Nephron progenitor cell (in vitro differentiated cells): ENCODE results near the gene COMT.

Source experiments
- DNase-seq: peaks from one replicate; pipeline ENCODE4 v3.0.0; 2021
- H3K27ac Mint-ChIP-seq: 2 replicates; pipeline ENCODE4 v1.8.0; 2021; ENCODE audit warnings: mild to moderate bottlenecking, moderate library complexity, mixed read lengths
- H3K27me3 Mint-ChIP-seq: 2 replicates; pipeline ENCODE4 v1.8.0; 2021; ENCODE audit warnings: mild to moderate bottlenecking, low read depth, mixed read lengths; ENCODE audit not compliant: poor library complexity
- H3K36me3 Mint-ChIP-seq: 2 replicates; pipeline ENCODE4 v1.8.0; 2021; ENCODE audit warnings: low read depth, mixed read lengths
- H3K4me1 Mint-ChIP-seq: 2 replicates; pipeline ENCODE4 v1.8.0; 2021; ENCODE audit warnings: mixed read lengths
- H3K4me3 Mint-ChIP-seq: 2 replicates; pipeline ENCODE4 v1.8.0; 2021; ENCODE audit warnings: mild to moderate bottlenecking, moderate library complexity, mixed read lengths
- H3K9me3 Mint-ChIP-seq: 2 replicates; pipeline ENCODE4 v1.8.0; 2021; ENCODE audit warnings: mild to moderate bottlenecking, moderate library complexity, mixed read lengths
- TF ChIP-seq, protein P1 (sequence below): fragments of 200-600 bp; sonication (generic); IDR thresholded peaks from 2 replicates; pipeline ENCODE4 v1.5.0; 2021; ENCODE audit warnings: antibody characterized with exemption

Gene COMT

DNA sequence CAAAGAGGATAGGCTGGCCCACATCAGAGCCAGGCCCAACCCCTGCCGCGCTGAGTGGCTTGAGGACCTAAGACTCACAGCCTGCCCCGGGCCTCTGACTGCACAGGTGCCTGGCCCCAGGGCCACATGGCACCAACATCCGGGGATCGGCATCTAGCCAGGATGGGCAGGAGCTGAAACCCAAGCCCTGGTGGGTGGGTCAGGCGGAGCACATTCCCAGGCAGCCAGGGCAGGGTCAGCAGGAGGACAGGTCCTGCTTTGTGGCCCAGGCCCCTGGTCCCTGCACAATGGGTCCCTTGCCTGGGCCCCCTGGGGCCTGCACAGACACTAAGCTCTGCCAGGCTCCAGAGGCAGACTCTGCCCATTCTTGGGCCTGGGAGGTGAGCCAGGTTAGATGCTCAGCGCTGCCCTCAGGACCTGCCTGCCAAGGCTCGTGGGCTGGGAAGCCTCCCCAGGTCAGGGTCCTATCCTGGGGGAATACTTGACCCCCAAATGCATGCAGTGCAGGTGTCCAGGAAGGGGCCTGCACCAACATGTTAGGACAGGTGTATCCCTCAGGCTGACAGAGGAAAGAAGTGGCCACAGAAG, 41.5 kb downstream of the COMT start:
- no peak for DNase-seq
- TF ChIP-seq, protein P1, sequence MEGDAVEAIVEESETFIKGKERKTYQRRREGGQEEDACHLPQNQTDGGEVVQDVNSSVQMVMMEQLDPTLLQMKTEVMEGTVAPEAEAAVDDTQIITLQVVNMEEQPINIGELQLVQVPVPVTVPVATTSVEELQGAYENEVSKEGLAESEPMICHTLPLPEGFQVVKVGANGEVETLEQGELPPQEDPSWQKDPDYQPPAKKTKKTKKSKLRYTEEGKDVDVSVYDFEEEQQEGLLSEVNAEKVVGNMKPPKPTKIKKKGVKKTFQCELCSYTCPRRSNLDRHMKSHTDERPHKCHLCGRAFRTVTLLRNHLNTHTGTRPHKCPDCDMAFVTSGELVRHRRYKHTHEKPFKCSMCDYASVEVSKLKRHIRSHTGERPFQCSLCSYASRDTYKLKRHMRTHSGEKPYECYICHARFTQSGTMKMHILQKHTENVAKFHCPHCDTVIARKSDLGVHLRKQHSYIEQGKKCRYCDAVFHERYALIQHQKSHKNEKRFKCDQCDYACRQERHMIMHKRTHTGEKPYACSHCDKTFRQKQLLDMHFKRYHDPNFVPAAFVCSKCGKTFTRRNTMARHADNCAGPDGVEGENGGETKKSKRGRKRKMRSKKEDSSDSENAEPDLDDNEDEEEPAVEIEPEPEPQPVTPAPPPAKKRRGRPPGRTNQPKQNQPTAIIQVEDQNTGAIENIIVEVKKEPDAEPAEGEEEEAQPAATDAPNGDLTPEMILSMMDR, result no peak
- H3K4me3 Mint-ChIP-seq, result no peak overlapping the region
- H3K4me1 Mint-ChIP-seq, result peaks cover 21% of the 10 kb centered on the region
- H3K36me3 Mint-ChIP-seq, result no peaks in the 10 kb centered on the region
- no peak overlapping the region for H3K27ac Mint-ChIP-seq
- no peaks in the 10 kb centered on the region for H3K27me3 Mint-ChIP-seq
- no peaks in the 10 kb centered on the region for H3K9me3 Mint-ChIP-seq

DNA sequence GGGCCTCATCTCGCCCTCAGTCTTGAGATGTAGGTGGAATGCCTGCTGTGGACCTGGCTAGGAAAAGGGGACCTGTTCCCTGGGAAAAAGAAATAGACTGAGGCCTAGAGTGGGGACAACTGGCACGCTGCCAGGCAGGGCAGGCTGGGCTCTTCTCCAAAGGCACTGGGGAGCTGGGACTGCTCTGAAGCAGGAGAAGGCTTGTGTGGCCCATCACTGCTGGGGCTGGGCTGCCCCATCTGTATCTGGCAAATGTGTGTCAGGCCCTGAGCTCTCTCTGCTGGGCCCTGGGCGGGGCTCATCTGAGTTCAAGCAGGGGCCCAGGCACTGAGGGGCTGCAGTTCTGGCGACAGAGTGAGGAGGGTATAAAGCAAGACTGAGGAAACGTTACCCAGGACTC, 42.2 kb downstream of the COMT start:
- DNase-seq, result no peak

DNA sequence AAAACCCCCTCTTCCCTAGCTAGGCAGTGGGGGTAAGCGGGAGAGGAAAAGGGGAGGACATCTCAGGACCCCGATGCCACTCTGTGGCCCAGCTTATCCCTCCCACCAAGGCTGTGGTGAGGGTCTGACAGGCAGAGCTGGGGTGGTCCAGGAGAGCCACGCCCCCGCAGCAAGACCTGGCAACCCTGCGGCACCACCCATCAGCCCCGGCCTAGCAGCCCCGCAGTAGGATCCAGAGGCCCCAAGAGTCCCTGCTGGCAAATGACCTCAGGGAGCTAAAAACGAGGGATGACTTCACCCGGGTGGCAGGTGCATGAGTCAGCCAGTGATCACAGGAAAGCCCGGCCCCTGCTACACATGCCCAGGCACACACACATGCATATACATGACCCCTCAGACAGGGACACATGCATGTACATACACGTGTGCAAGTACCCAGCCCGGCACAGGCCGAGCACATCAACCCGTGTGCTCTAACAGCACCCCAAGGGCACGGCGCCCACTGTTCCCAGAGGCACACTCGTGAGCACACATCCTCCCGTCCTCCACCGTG, 42.7 kb downstream of the COMT start:
- DNase-seq, result no peak
- Mint-ChIP-seq H3K27ac (no peak overlapping the region), H3K36me3 (no peaks in the 10 kb centered on the region), H3K9me3 (no peaks in the 10 kb centered on the region), H3K4me3 (no peak overlapping the region), H3K27me3 (no peaks in the 10 kb centered on the region), H3K4me1 (peaks cover 23% of the 10 kb centered on the region)
- TF ChIP-seq, protein P1, result no peak

More for the DNA sequence above, 42.2 kb downstream of the COMT start:
- TF ChIP-seq, protein P1, result no peak
- Mint-ChIP-seq H3K27me3 (no peaks in the 10 kb centered on the region), H3K27ac (no peak overlapping the region), H3K4me1 (peaks cover 21% of the 10 kb centered on the region), H3K4me3 (no peak overlapping the region), H3K36me3 (no peaks in the 10 kb centered on the region), H3K9me3 (no peaks in the 10 kb centered on the region)

DNA sequence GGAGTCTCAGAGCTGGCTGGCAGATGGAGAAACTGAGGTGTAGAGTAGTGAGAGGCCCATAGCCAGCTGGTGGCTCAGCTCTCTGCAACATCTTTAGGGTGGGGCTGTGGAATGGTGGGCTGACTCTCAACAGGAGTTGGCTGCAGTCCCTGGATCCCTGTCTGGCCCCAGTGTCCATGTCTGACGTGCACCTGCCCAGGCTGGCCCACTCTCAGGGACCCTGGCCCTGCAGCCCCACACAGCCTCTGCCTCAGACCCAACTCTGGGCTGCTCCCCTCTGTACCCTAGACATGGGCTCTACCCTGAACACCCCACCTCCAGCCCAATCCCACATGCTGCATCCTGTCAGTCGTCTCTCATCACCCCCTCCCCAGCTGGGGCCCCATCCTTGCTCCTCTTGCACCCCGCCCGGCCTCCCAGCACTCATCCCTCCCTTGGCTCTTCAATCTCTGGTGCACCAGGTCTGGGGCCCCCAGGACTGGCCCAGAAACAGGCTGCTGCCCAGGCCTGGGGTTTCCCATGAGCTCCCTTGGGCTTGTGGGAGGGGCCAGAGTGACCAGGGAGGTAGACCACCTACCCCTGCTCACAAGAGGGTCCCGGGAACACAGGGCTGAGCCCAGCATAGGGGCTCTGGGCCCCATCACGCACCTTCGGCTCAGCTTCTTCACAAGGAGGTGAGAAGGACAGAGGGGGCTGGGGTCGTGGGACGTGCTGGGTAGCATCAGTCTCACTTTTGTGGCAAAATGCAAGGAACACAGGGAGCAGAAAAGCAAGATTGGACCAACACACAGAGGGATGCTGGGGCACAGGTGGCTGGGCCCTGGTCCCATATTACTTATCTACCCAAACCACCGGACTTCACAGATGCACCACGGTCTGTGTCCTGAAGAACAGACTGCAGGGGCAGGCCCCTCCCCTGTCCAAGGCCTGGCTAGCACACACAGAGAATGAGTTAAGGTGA, 43.6 kb downstream of the COMT start:
- Mint-ChIP-seq H3K27me3 (no peaks in the 10 kb centered on the region), H3K36me3 (no peaks in the 10 kb centered on the region), H3K4me1 (peaks cover 29% of the 10 kb centered on the region), H3K9me3 (no peaks in the 10 kb centered on the region), H3K4me3 (peak overlapping the region; percentile 68), H3K27ac (no peak overlapping the region)
- DNase-seq, result no peak
- TF ChIP-seq, protein P1, result no peak

DNA sequence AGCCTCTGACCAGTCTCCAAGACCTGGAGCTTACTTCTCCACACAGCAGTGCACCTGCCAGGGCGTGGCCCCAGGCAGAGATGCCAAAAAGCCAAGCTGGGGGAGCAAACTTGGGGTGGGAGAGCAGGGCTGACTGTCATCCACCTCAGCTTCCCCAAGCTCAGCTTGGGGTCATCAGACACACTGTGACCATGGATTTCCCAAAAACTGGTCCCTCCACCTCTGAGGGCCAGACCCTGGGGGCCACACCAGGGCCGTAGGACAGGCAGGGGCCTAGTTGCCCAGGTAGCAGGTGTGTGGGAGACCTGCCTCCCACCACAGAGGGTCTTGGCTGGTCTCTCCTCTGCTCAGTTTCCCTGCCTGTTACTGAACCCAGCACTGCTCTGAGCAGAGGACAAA, 44.4 kb downstream of the COMT start:
- TF ChIP-seq, protein P1, result no peak
- no peaks in the 10 kb centered on the region for H3K9me3 Mint-ChIP-seq
- H3K4me1 Mint-ChIP-seq, result peaks cover 29% of the 10 kb centered on the region
- H3K27me3 Mint-ChIP-seq, result no peaks in the 10 kb centered on the region
- no peak overlapping the region for H3K27ac Mint-ChIP-seq
- H3K4me3 Mint-ChIP-seq, result peak overlapping the region; percentile 80
- H3K36me3 Mint-ChIP-seq, result no peaks in the 10 kb centered on the region
- DNase-seq, result no peak
